Measurements from ENCODE around the gene RAD51AP1. TPM values are rescaled to one million over a fixed set of nuclear protein-coding genes. Genes with fewer than 3 reads are reported as not detected.
A peak's percentile ranks its signal among the peaks of the same experiment; 100 is the strongest.

The RAD51AP1 gene
- total RNA-seq, 2 donors from 2014 or later = 58.3 to 77.8 TPM

DNA sequence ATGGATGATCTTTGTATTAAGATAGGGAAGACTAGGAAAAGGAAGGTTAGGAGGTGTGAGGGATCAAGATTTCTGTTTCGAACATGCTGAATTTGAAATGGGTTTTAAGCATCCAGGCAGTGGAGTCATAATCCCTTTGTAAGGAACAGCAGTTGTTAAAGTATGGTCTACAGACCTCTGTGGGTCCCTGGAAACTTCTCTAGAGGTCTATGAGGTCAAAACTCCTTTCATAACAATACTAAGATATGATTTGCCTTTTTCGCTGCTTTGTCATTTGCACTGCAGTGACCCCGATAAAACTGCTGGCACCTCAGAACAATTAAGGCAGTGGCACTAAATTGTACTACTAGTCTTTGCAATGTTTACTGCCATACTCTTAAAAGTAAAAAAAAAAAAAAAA, 1.5 kb downstream of the RAD51AP1 start:
- WGBS, 2 experiments (ENCODE audit: insufficient coverage in 1 of 2, insufficient read length in 1 of 2) = 91 to 94% methylated on average over 3 of the region's 3 CpGs
- H3K36me3 Mint-ChIP-seq (ENCODE audit: low read depth) = peaks cover 14% of the 10 kb centered on the region
- H3K4me1 Mint-ChIP-seq = peaks cover 16% of the 10 kb centered on the region
- H3K9me3 Mint-ChIP-seq = no peaks in the 10 kb centered on the region
- Histone ChIP-seq H3K27me3 (ENCODE audit: control insufficient read depth, insufficient read depth, low read length, poor library complexity, severe bottlenecking) (no peaks in the 10 kb centered on the region), H3K27ac (ENCODE audit: low read depth, low read length) (no peak overlapping the region), H3K36me3 (ENCODE audit: control insufficient read depth, insufficient read depth, low read length) (peaks cover 34% of the 10 kb centered on the region), H3K4me1 (ENCODE audit: control insufficient read depth, insufficient read depth, low read length) (no peaks in the 10 kb centered on the region), H3K4me3 (ENCODE audit: low read length) (peak overlapping the region; percentile 92), H3K9me3 (ENCODE audit: control insufficient read depth, low read length) (no peaks in the 10 kb centered on the region), H3K9ac (ENCODE audit: extremely low read depth, low read length, poor library complexity, severe bottlenecking) (peak overlapping the region; percentile 9)
- DNase-seq = no peak
- TF ChIP-seq, protein P1, sequence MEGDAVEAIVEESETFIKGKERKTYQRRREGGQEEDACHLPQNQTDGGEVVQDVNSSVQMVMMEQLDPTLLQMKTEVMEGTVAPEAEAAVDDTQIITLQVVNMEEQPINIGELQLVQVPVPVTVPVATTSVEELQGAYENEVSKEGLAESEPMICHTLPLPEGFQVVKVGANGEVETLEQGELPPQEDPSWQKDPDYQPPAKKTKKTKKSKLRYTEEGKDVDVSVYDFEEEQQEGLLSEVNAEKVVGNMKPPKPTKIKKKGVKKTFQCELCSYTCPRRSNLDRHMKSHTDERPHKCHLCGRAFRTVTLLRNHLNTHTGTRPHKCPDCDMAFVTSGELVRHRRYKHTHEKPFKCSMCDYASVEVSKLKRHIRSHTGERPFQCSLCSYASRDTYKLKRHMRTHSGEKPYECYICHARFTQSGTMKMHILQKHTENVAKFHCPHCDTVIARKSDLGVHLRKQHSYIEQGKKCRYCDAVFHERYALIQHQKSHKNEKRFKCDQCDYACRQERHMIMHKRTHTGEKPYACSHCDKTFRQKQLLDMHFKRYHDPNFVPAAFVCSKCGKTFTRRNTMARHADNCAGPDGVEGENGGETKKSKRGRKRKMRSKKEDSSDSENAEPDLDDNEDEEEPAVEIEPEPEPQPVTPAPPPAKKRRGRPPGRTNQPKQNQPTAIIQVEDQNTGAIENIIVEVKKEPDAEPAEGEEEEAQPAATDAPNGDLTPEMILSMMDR (conservative IDR thresholded peaks at IDR 0.05) = no peak
- peak overlapping the region; percentile 99 for H3K27ac Mint-ChIP-seq
- H3K27me3 Mint-ChIP-seq (ENCODE audit: insufficient read depth) = no peaks in the 10 kb centered on the region
- peak overlapping the region; percentile 88 for H3K4me3 Mint-ChIP-seq

DNA sequence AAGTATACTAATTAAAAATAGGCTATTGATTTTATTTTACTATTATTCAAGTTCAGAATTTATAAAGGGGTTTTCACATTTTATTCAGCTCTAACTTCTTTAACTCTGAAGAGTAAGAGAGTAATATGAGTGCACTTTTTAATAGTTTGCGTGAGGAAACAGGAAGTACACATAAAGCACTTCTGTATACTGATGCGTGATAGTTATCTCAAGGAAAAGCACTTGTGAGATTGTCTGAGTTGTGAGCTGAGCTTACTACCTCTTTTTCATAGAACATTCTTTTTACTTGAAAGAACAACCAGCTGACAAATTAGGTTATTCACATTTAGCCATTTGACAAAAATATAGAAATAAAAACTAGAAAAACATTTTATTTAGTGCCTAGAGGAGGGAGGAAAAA, 1.9 kb downstream of the RAD51AP1 start:
- Mint-ChIP-seq H3K9me3 (no peaks in the 10 kb centered on the region), H3K27me3 (ENCODE audit: insufficient read depth) (no peaks in the 10 kb centered on the region), H3K4me3 (no peak overlapping the region), H3K27ac (no peak overlapping the region), H3K36me3 (ENCODE audit: low read depth) (peaks cover 16% of the 10 kb centered on the region), H3K4me1 (peaks cover 16% of the 10 kb centered on the region)
- Histone ChIP-seq H3K36me3 (ENCODE audit: control insufficient read depth, insufficient read depth, low read length) (peaks cover 33% of the 10 kb centered on the region), H3K9me3 (ENCODE audit: control insufficient read depth, low read length) (no peaks in the 10 kb centered on the region), H3K27me3 (ENCODE audit: control insufficient read depth, insufficient read depth, low read length, poor library complexity, severe bottlenecking) (no peaks in the 10 kb centered on the region), H3K4me1 (ENCODE audit: control insufficient read depth, insufficient read depth, low read length) (no peaks in the 10 kb centered on the region), H3K4me3 (ENCODE audit: low read length) (no peak overlapping the region), H3K9ac (ENCODE audit: extremely low read depth, low read length, poor library complexity, severe bottlenecking) (no peak overlapping the region), H3K27ac (ENCODE audit: low read depth, low read length) (no peak overlapping the region)
- TF ChIP-seq, protein P1 (conservative IDR thresholded peaks at IDR 0.05) = no peak
- 94% methylated on average over 2 of the region's 2 CpGs; no CpG with 5 or more reads in 1 of the 2 experiments for WGBS, 2 experiments (ENCODE audit: insufficient coverage in 1 of 2, insufficient read length in 1 of 2)
- DNase-seq = no peak

DNA sequence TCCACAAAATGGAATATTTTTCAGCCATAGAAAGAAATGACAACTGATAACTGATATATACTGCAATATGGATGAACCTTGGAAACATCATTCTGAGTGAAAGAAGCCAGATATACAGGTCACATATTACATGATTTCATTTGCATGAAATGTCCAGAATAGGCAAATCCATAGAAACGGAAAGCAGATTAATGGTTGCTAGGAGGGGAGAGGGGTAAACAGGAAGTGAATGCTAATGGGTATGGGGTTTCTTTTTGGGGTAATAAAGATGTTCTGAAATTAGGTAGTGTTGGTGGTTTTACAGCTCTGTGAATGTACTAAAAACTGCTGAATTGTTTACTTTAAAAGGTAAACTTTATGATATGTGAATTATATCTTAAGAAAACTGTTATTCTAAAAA, 6.5 kb downstream of the RAD51AP1 start:
- H3K27ac Mint-ChIP-seq = no peak overlapping the region
- DNase-seq = no peak
- TF ChIP-seq, protein P1 (conservative IDR thresholded peaks at IDR 0.05) = no peak
- Histone ChIP-seq H3K4me3 (ENCODE audit: low read length) (no peak overlapping the region), H3K4me1 (ENCODE audit: control insufficient read depth, insufficient read depth, low read length) (no peaks in the 10 kb centered on the region), H3K36me3 (ENCODE audit: control insufficient read depth, insufficient read depth, low read length) (peaks cover 54% of the 10 kb centered on the region), H3K27me3 (ENCODE audit: control insufficient read depth, insufficient read depth, low read length, poor library complexity, severe bottlenecking) (no peaks in the 10 kb centered on the region), H3K27ac (ENCODE audit: low read depth, low read length) (no peak overlapping the region), H3K9ac (ENCODE audit: extremely low read depth, low read length, poor library complexity, severe bottlenecking) (no peak overlapping the region), H3K9me3 (ENCODE audit: control insufficient read depth, low read length) (no peaks in the 10 kb centered on the region)
- H3K9me3 Mint-ChIP-seq = no peaks in the 10 kb centered on the region
- H3K27me3 Mint-ChIP-seq (ENCODE audit: insufficient read depth) = no peaks in the 10 kb centered on the region
- WGBS, 2 experiments (ENCODE audit: insufficient coverage in 1 of 2, insufficient read length in 1 of 2) = 96 to 100% methylated on average over 1 of the region's 1 CpG
- no peaks in the 10 kb centered on the region for H3K4me1 Mint-ChIP-seq
- H3K4me3 Mint-ChIP-seq = no peak overlapping the region
- H3K36me3 Mint-ChIP-seq (ENCODE audit: low read depth) = peaks cover 41% of the 10 kb centered on the region
